Liver (tissue), 9 donors: ENCODE results near the gene TMEM178B. TPM values are rescaled to one million over a fixed set of nuclear protein-coding genes. Genes with fewer than 3 reads are reported as not detected.

Experiments used
- DNase-seq: peaks from one replicate; pipeline ENCODE4 v3.0.0-alpha.2; 2017; ENCODE audit warnings: low spot score
- H3K27ac ChIP-seq, 2 donors: one replicate each; pipeline ENCODE4 v1.7.0; 2013; ENCODE audit warnings: inconsistent platforms in 2 of 2, low read length in 2 of 2, control low read depth in 1 of 2, low read depth in 1 of 2, mild to moderate bottlenecking in 1 of 2
- H3K27me3 ChIP-seq, 4 donors: one replicate each; pipeline versions ENCODE4 v1.6.1 to v1.7.0; 2013; ENCODE audit warnings: low read length in 3 of 4, inconsistent platforms in 1 of 4, mild to moderate bottlenecking in 1 of 4, moderate library complexity in 1 of 4; ENCODE audit not compliant: control insufficient read depth in 4 of 4, insufficient read depth in 4 of 4
- H3K36me3 ChIP-seq, 4 donors: one replicate each; pipeline versions ENCODE4 v1.6.1 to v1.7.0; 2013; ENCODE audit warnings: low read length in 3 of 4, mild to moderate bottlenecking in 3 of 4, low read depth in 1 of 4, moderate library complexity in 1 of 4; ENCODE audit not compliant: control insufficient read depth in 4 of 4, insufficient read depth in 3 of 4
- H3K4me1 ChIP-seq, 4 donors: one replicate each; pipeline versions ENCODE4 v1.6.1 to v1.7.0; 2013; ENCODE audit warnings: low read length in 3 of 4, mild to moderate bottlenecking in 3 of 4, moderate library complexity in 1 of 4; ENCODE audit not compliant: control insufficient read depth in 4 of 4, insufficient read depth in 4 of 4
- H3K4me3 ChIP-seq, 3 donors: one replicate each; pipeline versions ENCODE4 v1.6.1 to v1.7.0; 2013; ENCODE audit warnings: low read length in 3 of 3, control low read depth in 1 of 3, low read depth in 1 of 3, mild to moderate bottlenecking in 1 of 3
- H3K9ac ChIP-seq, 2 donors: one replicate each; pipeline ENCODE4 v1.7.0; 2013; ENCODE audit warnings: low read length in 2 of 2, mild to moderate bottlenecking in 2 of 2, moderate library complexity in 2 of 2, control low read depth in 1 of 2, low read depth in 1 of 2
- H3K9me3 ChIP-seq, 4 donors: one replicate each; pipeline versions ENCODE4 v1.6.1 to v1.7.0; 2013; ENCODE audit warnings: low read length in 3 of 4; ENCODE audit not compliant: control insufficient read depth in 4 of 4
- ATF3 ChIP-seq: IDR thresholded peaks from 2 replicates; pipeline ENCODE4 v1.6.1; 2016; ENCODE audit warnings: antibody characterized with exemption
- EGR1 ChIP-seq, 2 donors: IDR thresholded peaks; 2 replicates each; pipeline ENCODE4 v1.6.1; 2016 to 2018; ENCODE audit warnings: antibody characterized with exemption in 2 of 2, low read depth in 2 of 2
- FOXA1 ChIP-seq: IDR thresholded peaks from 2 replicates; pipeline ENCODE4 v1.6.1; 2016; ENCODE audit warnings: antibody characterized with exemption
- FOXA2 ChIP-seq: IDR thresholded peaks from 2 replicates; pipeline ENCODE4 v1.6.1; 2016; ENCODE audit warnings: antibody characterized with exemption
- GABPA ChIP-seq, 2 donors: IDR thresholded peaks in 1 of 2; conservative IDR thresholded peaks in 1 of 2; 2 replicates each; pipeline ENCODE4 v1.6.1; 2016; ENCODE audit warnings: antibody characterized with exemption in 2 of 2, mild to moderate bottlenecking in 1 of 2, moderate library complexity in 1 of 2
- HNF4A ChIP-seq, 2 donors: conservative IDR thresholded peaks; 2 replicates each; pipeline ENCODE4 v1.6.1; 2016; ENCODE audit warnings: antibody characterized with exemption in 2 of 2, mild to moderate bottlenecking in 2 of 2
- HNF4G ChIP-seq: IDR thresholded peaks from 2 replicates; pipeline ENCODE4 v1.6.1; 2016; ENCODE audit warnings: antibody characterized with exemption
- JUND ChIP-seq, 2 donors: IDR thresholded peaks; 2 replicates each; pipeline ENCODE4 v1.6.1; 2016; ENCODE audit warnings: antibody characterized with exemption in 2 of 2
- NR2F2 ChIP-seq: IDR thresholded peaks from 2 replicates; pipeline ENCODE4 v1.6.1; 2016; ENCODE audit warnings: antibody characterized with exemption
- RAD21 ChIP-seq, 2 donors: IDR thresholded peaks; 2 replicates each; pipeline ENCODE4 v1.6.1; 2016; ENCODE audit warnings: antibody characterized with exemption in 2 of 2, mild to moderate bottlenecking in 2 of 2
- REST ChIP-seq: IDR thresholded peaks from 2 replicates; pipeline ENCODE4 v1.6.1; 2016; ENCODE audit warnings: antibody characterized with exemption, mild to moderate bottlenecking
- RXRA ChIP-seq, 2 donors: IDR thresholded peaks; 2 replicates each; pipeline ENCODE4 v1.6.1; 2017 to 2018; ENCODE audit warnings: antibody characterized with exemption in 2 of 2, mild to moderate bottlenecking in 1 of 2
- SP1 ChIP-seq: IDR thresholded peaks from 2 replicates; pipeline ENCODE4 v1.6.1; 2018; ENCODE audit warnings: antibody characterized with exemption, mild to moderate bottlenecking
- TAF1 ChIP-seq: conservative IDR thresholded peaks from 2 replicates; pipeline ENCODE4 v1.6.1; 2016; ENCODE audit warnings: antibody characterized with exemption, mild to moderate bottlenecking
- YY1 ChIP-seq: IDR thresholded peaks from 2 replicates; pipeline ENCODE4 v1.6.1; 2016; ENCODE audit warnings: antibody characterized with exemption, mild to moderate bottlenecking
- ZBTB33 ChIP-seq: IDR thresholded peaks from 2 replicates; pipeline ENCODE4 v1.6.1; 2016; ENCODE audit warnings: antibody characterized with exemption
- WGBS: extraction: QIAGEN DNeasy Blood & Tissue Kit; methylation state at CpG from one replicate; pipeline ENCODE4 v1.1.7; 2013; 5-methylcytosine and 5-hydroxymethylcytosine counted together
- polyA plus RNA-seq, 2 donors: library from polyadenylated mRNA; stranded (reverse) in 1 of 2; unstranded in 1 of 2; fragments of 200-250 nt in 1 of 2; fragments of >200 nt in 1 of 2; fragmentation: Nextera tagmentation in 1 of 2; extraction: Ambion mirVana in 1 of 2; gene quantifications; one replicate each; pipeline versions ENCODE4 v1.2.1 to v1.2.3, GENCODE V29; 2013 to 2015
- total RNA-seq, 2 donors: library from RNA; depleted of rRNA; stranded (reverse); fragments of >200 nt; gene quantifications; one replicate each; pipeline ENCODE4 v1.2.3, GENCODE V29; 2014
- TF ChIP-seq, protein P1 (sequence below): IDR thresholded peaks from 2 replicates; pipeline ENCODE4 v1.6.1; 2016; ENCODE audit warnings: antibody characterized with exemption
- TF ChIP-seq, protein P2 (sequence below): fragments of 150-350 bp; IDR thresholded peaks from 2 replicates; pipeline ENCODE4 v1.5.1; 2017; ENCODE audit warnings: improper control_type of control experiment, low read depth, low read length; ENCODE audit not compliant: missing input control
- donor health status: healthy.
- donor health status: healthy.
- donor health status: healthy.
- donor health status: healthy.
- donor health status: healthy.

Gene TMEM178B
- total and polyA plus RNA-seq, 4 donors: under 0.01 to 0.02 (median under 0.01) TPM; not detected in 1

GRCh38 chr7:141407893-141408292 lies 334.0 kb downstream of the TMEM178B start:
- 82% methylated on average over 3 of the region's 3 CpGs for WGBS
- Histone ChIP-seq H3K36me3 (no peaks in the 10 kb centered on the region), H3K9me3 (no peaks in the 10 kb centered on the region), H3K27me3 (no peaks in the 10 kb centered on the region), H3K4me3 (no peak overlapping the region), H3K4me1 (no peaks in the 10 kb centered on the region), H3K27ac (no peak overlapping the region), H3K9ac (no peak overlapping the region)
- TF ChIP-seq REST: no peak
- TF ChIP-seq HNF4G: no peak
- TF ChIP-seq HNF4A (conservative IDR thresholded peaks at IDR 0.05): no peak
- TF ChIP-seq EGR1 (IDR thresholded peaks at IDR 0.05; ENCODE audit: low read depth in 2 of 2): no peak
- TF ChIP-seq YY1: no peak
- TF ChIP-seq TAF1: no peak
- TF ChIP-seq JUND (IDR thresholded peaks at IDR 0.05): no peak
- TF ChIP-seq RAD21 (IDR thresholded peaks at IDR 0.05): no peak
- TF ChIP-seq ZBTB33: no peak
- no peak for TF ChIP-seq GABPA (IDR thresholded peaks at IDR 0.05 in 1 of 2, conservative IDR thresholded peaks at IDR 0.05 in 1 of 2)
- DNase-seq: no peak

GRCh38 chr7:141408440-141408839 lies 334.6 kb downstream of the TMEM178B start:
- WGBS: 63% methylated on average over 3 of the region's 3 CpGs
- Histone ChIP-seq H3K36me3 (no peaks in the 10 kb centered on the region), H3K4me1 (no peaks in the 10 kb centered on the region), H3K9ac (no peak overlapping the region), H3K4me3 (no peak overlapping the region), H3K27ac (no peak overlapping the region), H3K27me3 (no peaks in the 10 kb centered on the region), H3K9me3 (no peaks in the 10 kb centered on the region)
- TF ChIP-seq JUND (IDR thresholded peaks at IDR 0.05): no peak
- no peak for TF ChIP-seq HNF4G
- TF ChIP-seq GABPA (IDR thresholded peaks at IDR 0.05 in 1 of 2, conservative IDR thresholded peaks at IDR 0.05 in 1 of 2): no peak
- no peak for TF ChIP-seq REST
- TF ChIP-seq RAD21 (IDR thresholded peaks at IDR 0.05): no peak
- no peak for TF ChIP-seq EGR1 (IDR thresholded peaks at IDR 0.05; ENCODE audit: low read depth in 2 of 2)
- TF ChIP-seq FOXA2: no peak
- TF ChIP-seq YY1: no peak
- TF ChIP-seq NR2F2: no peak
- TF ChIP-seq TAF1: no peak
- TF ChIP-seq ATF3: no peak
- TF ChIP-seq, protein P1, sequence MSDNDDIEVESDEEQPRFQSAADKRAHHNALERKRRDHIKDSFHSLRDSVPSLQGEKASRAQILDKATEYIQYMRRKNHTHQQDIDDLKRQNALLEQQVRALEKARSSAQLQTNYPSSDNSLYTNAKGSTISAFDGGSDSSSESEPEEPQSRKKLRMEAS: no peak
- TF ChIP-seq HNF4A (conservative IDR thresholded peaks at IDR 0.05): no peak
- TF ChIP-seq, protein P2, sequence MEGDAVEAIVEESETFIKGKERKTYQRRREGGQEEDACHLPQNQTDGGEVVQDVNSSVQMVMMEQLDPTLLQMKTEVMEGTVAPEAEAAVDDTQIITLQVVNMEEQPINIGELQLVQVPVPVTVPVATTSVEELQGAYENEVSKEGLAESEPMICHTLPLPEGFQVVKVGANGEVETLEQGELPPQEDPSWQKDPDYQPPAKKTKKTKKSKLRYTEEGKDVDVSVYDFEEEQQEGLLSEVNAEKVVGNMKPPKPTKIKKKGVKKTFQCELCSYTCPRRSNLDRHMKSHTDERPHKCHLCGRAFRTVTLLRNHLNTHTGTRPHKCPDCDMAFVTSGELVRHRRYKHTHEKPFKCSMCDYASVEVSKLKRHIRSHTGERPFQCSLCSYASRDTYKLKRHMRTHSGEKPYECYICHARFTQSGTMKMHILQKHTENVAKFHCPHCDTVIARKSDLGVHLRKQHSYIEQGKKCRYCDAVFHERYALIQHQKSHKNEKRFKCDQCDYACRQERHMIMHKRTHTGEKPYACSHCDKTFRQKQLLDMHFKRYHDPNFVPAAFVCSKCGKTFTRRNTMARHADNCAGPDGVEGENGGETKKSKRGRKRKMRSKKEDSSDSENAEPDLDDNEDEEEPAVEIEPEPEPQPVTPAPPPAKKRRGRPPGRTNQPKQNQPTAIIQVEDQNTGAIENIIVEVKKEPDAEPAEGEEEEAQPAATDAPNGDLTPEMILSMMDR: no peak
- TF ChIP-seq FOXA1: no peak
- TF ChIP-seq RXRA (IDR thresholded peaks at IDR 0.05): no peak
- TF ChIP-seq ZBTB33: no peak
- no peak for TF ChIP-seq SP1
- DNase-seq: no peak
